ENCODE results near the gene ATG16L1. TPM values are rescaled to one million over a fixed set of nuclear protein-coding genes. Genes with fewer than 3 reads are reported as not detected.

ATG16L1 gene
- total and polyA plus RNA-seq, 2 of the 4 experiments (the other 2 are of a cell fraction): 20.0 to 26.2 TPM

GRCh38 chr2:233336541-233336940 is 85.1 kb downstream of the ATG16L1 start:
- H2BK120ac ChIP-seq (ENCODE audit: low read depth, low read length): no peak overlapping the region
- H4K8ac ChIP-seq (ENCODE audit: low read depth in 2 of 2, low read length in 2 of 2): no peak overlapping the region
- H3K4me1 ChIP-seq (ENCODE audit: control insufficient read depth, insufficient read depth, low read length): no peaks in the 10 kb centered on the region
- H2AFZ ChIP-seq (replicated peaks; ENCODE audit: low read length, poor library complexity): no peak overlapping the region
- H3K36me3 ChIP-seq (ENCODE audit: control insufficient read depth, insufficient read depth, low read length): no peaks in the 10 kb centered on the region
- no peak overlapping the region for H4K91ac ChIP-seq (ENCODE audit: insufficient read depth, low read depth, low read length)
- H2AK5ac ChIP-seq (ENCODE audit: low read depth, low read length): no peak overlapping the region
- POLR2A ChIA-PET (ENCODE audit: unreplicated experiment): interaction anchor here (0.7 kb wide), 1 partner anchor 21 kb away, joined by 4 read pairs; no protein-coding TSS in a partner anchor
- ATAC-seq (ENCODE audit: low read depth) (no peak), DNase-seq (no peak)
- no peaks in the 10 kb centered on the region for H4K20me1 ChIP-seq (ENCODE audit: insufficient read depth, low read length)
- in situ Hi-C loops (cut with MboI; ENCODE audit: low sequenced_read_pairs): no loop called here
- dilution Hi-C loops (cut with HindIII; ENCODE audit: low sequenced_read_pairs, unreplicated experiment): no loop called here
- no peak overlapping the region for H2AK9ac ChIP-seq (replicated peaks; ENCODE audit: low read depth, low read length, poor library complexity)
- H3K4me2 ChIP-seq (ENCODE audit: low read depth, low read length): no peak overlapping the region
- H3K23ac ChIP-seq (ENCODE audit: low read depth, low read length): no peak overlapping the region
- no peak overlapping the region for H2BK15ac ChIP-seq (ENCODE audit: low read depth, low read length)
- WGBS, 2 experiments (ENCODE audit: extremely low coverage in 2 of 2, insufficient read length in 1 of 2): 60% methylated on average over 1 of the region's 5 CpGs; no CpG with 5 or more reads in 1 of the 2 experiments
- H3K27me3 ChIP-seq (ENCODE audit: control insufficient read depth, insufficient read depth, low read length): peaks cover 35% of the 10 kb centered on the region
- H3K4ac ChIP-seq (ENCODE audit: low read depth, low read length): no peak overlapping the region
- intact Hi-C loops (cut with micrococcal nuclease): no loop called here
- H3K9me3 ChIP-seq (ENCODE audit: control insufficient read depth, insufficient read depth, low read length): no peaks in the 10 kb centered on the region
- H3K79me1 ChIP-seq (ENCODE audit: low read depth in 1 of 2, low read length in 2 of 2): no peaks in the 10 kb centered on the region
- H2BK5ac ChIP-seq (ENCODE audit: low read depth, low read length, poor library complexity, severe bottlenecking): no peak overlapping the region
- H4K5ac ChIP-seq (ENCODE audit: low read depth, low read length): no peak overlapping the region
- no peak overlapping the region for H3K27ac ChIP-seq (ENCODE audit: insufficient read depth, low read length)
- H3K4me3 ChIP-seq (ENCODE audit: insufficient read depth, low read depth, low read length): no peak overlapping the region
- no peak overlapping the region for H3K9ac ChIP-seq (ENCODE audit: low read depth, low read length)
- CTCF ChIA-PET: no interaction called here
- no peak overlapping the region for H3K14ac ChIP-seq (replicated peaks; ENCODE audit: low read depth, low read length)
- no TSS peak for BruUV-seq (replicated peaks)
- no peak overlapping the region for H3K18ac ChIP-seq (ENCODE audit: low read depth, low read length)
- TF ChIP-seq RAD21 (IDR thresholded peaks at IDR 0.05; ENCODE audit: low read length) (no peak), FOS (IDR thresholded peaks at IDR 0.05; ENCODE audit: low read depth, low read length) (no peak), ELK1 (IDR thresholded peaks at IDR 0.05; ENCODE audit: borderline replicate concordance, low read depth, low read length) (no peak), MAZ (IDR thresholded peaks at IDR 0.05; ENCODE audit: borderline replicate concordance, low read depth, low read length) (no peak), CEBPB (IDR thresholded peaks at IDR 0.05; ENCODE audit: low read depth, low read length) (no peak), RCOR1 (IDR thresholded peaks at IDR 0.05; ENCODE audit: insufficient replicate concordance, low read length) (no peak), BHLHE40 (IDR thresholded peaks at IDR 0.05; ENCODE audit: low read depth, low read length) (no peak), MXI1 (IDR thresholded peaks at IDR 0.05; ENCODE audit: borderline replicate concordance, low read depth, low read length) (no peak), NFE2L2 (IDR thresholded peaks at IDR 0.05; ENCODE audit: low read depth, low read length) (no peak), POLR2A (IDR thresholded peaks at IDR 0.05; ENCODE audit: low read depth, low read length) (no peak), RFX5 (IDR thresholded peaks at IDR 0.05; ENCODE audit: low read depth, low read length) (no peak)
- no peak overlapping the region for H3K56ac ChIP-seq (ENCODE audit: extremely low read depth, insufficient read depth, low read length)
- no peak overlapping the region for H2BK20ac ChIP-seq (ENCODE audit: low read depth, low read length)
- H3K9me1 ChIP-seq (ENCODE audit: insufficient read depth, low read length): no peaks in the 10 kb centered on the region

Measured in IMR-90 (cell line).